Fibroblast of lung (primary cell): ENCODE data around the gene RPS26. TPM values are rescaled to one million over a fixed set of nuclear protein-coding genes. Genes with fewer than 3 reads are reported as not detected.

Experiments used
- DNase-seq, 2 donors: peaks; one replicate each; pipeline versions ENCODE4 v3.0.0 to v3.0.0-alpha.2; 2010; ENCODE audit warnings: low read depth in 2 of 2
- H2AFZ ChIP-seq: 2 replicates; pipeline ENCODE4 v1.5.1; 2012; ENCODE audit warnings: low read length, control low read depth, inconsistent platforms
- H3K27ac ChIP-seq: 2 replicates; pipeline ENCODE4 v1.5.1; 2011; ENCODE audit warnings: low read length, control low read depth; ENCODE audit not compliant: insufficient read depth
- H3K27me3 ChIP-seq: 2 replicates; pipeline ENCODE4 v1.5.1; 2011; ENCODE audit warnings: mild to moderate bottlenecking, low read length; ENCODE audit not compliant: control insufficient read depth, insufficient read depth
- H3K36me3 ChIP-seq: 2 replicates; pipeline ENCODE4 v1.5.1; 2011; ENCODE audit warnings: low read length; ENCODE audit not compliant: control insufficient read depth, insufficient read depth
- H3K4me1 ChIP-seq: 2 replicates; pipeline ENCODE4 v1.5.1; 2011; ENCODE audit warnings: low read length; ENCODE audit not compliant: control insufficient read depth, insufficient read depth; ENCODE audit errors: extremely low read depth
- H3K4me2 ChIP-seq: 2 replicates; pipeline ENCODE4 v1.5.1; 2011; ENCODE audit warnings: low read length, control low read depth; ENCODE audit not compliant: insufficient read depth; ENCODE audit errors: extremely low read depth
- H3K4me3 ChIP-seq, 4 experiments: fragments of 200-600 bp in 1 of 4; sonication (generic) in 1 of 4; replicated peaks in 1 of 4; 2 replicates each; pipeline ENCODE4 v1.5.1; 2011 to 2016; ENCODE audit warnings: low read length in 4 of 4, low read depth in 3 of 4, mild to moderate bottlenecking in 3 of 4, control low read depth in 2 of 4, inconsistent platforms in 1 of 4, mixed read lengths in 1 of 4; ENCODE audit not compliant: insufficient read depth in 1 of 4; ENCODE audit errors: control extremely low read depth in 1 of 4
- H3K79me2 ChIP-seq: 2 replicates; pipeline ENCODE4 v1.5.1; 2012; ENCODE audit warnings: mild to moderate bottlenecking, low read length, inconsistent platforms; ENCODE audit not compliant: control insufficient read depth, insufficient read depth
- H3K9ac ChIP-seq: 2 replicates; pipeline ENCODE4 v1.5.1; 2011; ENCODE audit warnings: mild to moderate bottlenecking, low read length, control low read depth; ENCODE audit not compliant: insufficient read depth
- H3K9me3 ChIP-seq: 2 replicates; pipeline ENCODE4 v1.5.1; 2012; ENCODE audit warnings: low read depth, low read length; ENCODE audit not compliant: control insufficient read depth, insufficient read depth
- H4K20me1 ChIP-seq: 2 replicates; pipeline ENCODE4 v1.5.1; 2011; ENCODE audit warnings: low read length; ENCODE audit not compliant: control insufficient read depth, insufficient read depth; ENCODE audit errors: extremely low read depth
- EZH2 ChIP-seq: IDR thresholded peaks from 2 replicates; pipeline ENCODE4 v1.5.1; 2012; ENCODE audit warnings: low read length, control low read depth, mild to moderate bottlenecking; ENCODE audit errors: missing control alignments
- polyA plus RNA-seq, 2 donors: library from polyadenylated mRNA; depleted of rRNA in 1 of 2; stranded (reverse) in 1 of 2; unstranded in 1 of 2; fragments of >200 nt; gene quantifications; 2 replicates each; pipeline ENCODE4 v1.2.1, GENCODE V29; 2011 to 2012; ENCODE audit warnings: missing spikeins in 1 of 2
- total RNA-seq: library from RNA; depleted of rRNA; stranded (reverse); fragments of >200 nt; gene quantifications from 2 replicates; pipeline ENCODE4 v1.2.1, GENCODE V29; 2014
- TF ChIP-seq, protein P1 (sequence below), 2 donors: IDR thresholded peaks in 1 of 2; conservative IDR thresholded peaks in 1 of 2; 1 replicate in 1 of 2; 2 replicates in 1 of 2; pipeline ENCODE4 v1.5.1; 2011 to 2012; ENCODE audit warnings: low read length in 2 of 2, control low read depth in 1 of 2, inconsistent platforms in 1 of 2, low read depth in 1 of 2, mild to moderate bottlenecking in 1 of 2

RPS26 gene
- total and polyA plus RNA-seq, 2 donors (not counting 1 experiment from before 2014, with no cell fraction given), result 86.2 to 739 TPM

DNA sequence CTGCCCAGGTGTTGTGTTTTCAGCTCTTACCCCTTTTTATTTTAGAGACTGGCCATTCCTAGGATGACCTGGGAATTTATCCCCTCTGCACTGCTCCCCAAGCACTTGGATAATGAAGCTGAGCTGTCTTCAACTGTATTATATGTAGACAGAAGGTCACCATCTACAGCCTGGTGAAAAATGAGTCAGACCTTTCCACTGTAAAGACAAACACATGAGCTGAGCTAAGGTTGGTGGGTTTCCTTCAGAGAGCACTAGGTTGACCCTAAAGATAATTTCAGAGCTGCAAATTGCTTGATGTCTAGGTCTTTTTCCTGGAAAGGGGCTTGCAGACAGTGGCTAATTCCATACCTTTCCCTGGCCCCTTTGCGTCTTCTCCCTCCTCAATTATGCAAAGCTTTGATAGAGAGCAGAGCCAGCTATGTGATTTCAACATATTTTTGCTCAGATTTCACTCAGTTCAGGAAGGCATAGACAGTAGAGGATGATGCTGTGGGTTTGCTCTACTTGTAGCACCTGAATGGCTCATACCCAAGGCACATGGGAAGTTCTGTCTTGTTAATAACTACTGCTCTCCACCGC lies 30.1 kb upstream of the RPS26 start:
- H3K27ac ChIP-seq, result no peak overlapping the region
- no peaks in the 10 kb centered on the region for H3K36me3 ChIP-seq
- H3K27me3 ChIP-seq, result no peaks in the 10 kb centered on the region
- no peaks in the 10 kb centered on the region for H3K9me3 ChIP-seq
- DNase-seq, result no peak
- H3K4me2 ChIP-seq, result no peak overlapping the region
- peaks cover 2% of the 10 kb centered on the region for H3K4me1 ChIP-seq
- TF ChIP-seq EZH2, result no peak
- TF ChIP-seq, protein P1, sequence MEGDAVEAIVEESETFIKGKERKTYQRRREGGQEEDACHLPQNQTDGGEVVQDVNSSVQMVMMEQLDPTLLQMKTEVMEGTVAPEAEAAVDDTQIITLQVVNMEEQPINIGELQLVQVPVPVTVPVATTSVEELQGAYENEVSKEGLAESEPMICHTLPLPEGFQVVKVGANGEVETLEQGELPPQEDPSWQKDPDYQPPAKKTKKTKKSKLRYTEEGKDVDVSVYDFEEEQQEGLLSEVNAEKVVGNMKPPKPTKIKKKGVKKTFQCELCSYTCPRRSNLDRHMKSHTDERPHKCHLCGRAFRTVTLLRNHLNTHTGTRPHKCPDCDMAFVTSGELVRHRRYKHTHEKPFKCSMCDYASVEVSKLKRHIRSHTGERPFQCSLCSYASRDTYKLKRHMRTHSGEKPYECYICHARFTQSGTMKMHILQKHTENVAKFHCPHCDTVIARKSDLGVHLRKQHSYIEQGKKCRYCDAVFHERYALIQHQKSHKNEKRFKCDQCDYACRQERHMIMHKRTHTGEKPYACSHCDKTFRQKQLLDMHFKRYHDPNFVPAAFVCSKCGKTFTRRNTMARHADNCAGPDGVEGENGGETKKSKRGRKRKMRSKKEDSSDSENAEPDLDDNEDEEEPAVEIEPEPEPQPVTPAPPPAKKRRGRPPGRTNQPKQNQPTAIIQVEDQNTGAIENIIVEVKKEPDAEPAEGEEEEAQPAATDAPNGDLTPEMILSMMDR (conservative IDR thresholded peaks at IDR 0.05 in 1 of 2, IDR thresholded peaks at IDR 0.05 in 1 of 2; ENCODE audit: low read depth in 1 of 2, low read length in 2 of 2), result no peak
- H3K79me2 ChIP-seq, result no peaks in the 10 kb centered on the region
- H3K9ac ChIP-seq, result no peak overlapping the region
- H3K4me3 ChIP-seq, result no peak overlapping the region
- H2AFZ ChIP-seq, result no peak overlapping the region
- H4K20me1 ChIP-seq, result no peaks in the 10 kb centered on the region

GRCh38 chr12:56013482-56013881 lies 28.2 kb upstream of the RPS26 start:
- H4K20me1 ChIP-seq, result no peaks in the 10 kb centered on the region
- no peaks in the 10 kb centered on the region for H3K4me1 ChIP-seq
- no peaks in the 10 kb centered on the region for H3K36me3 ChIP-seq
- H3K4me2 ChIP-seq, result no peak overlapping the region
- DNase-seq, result no peak
- H3K27ac ChIP-seq, result no peak overlapping the region
- no peaks in the 10 kb centered on the region for H3K79me2 ChIP-seq
- H3K9me3 ChIP-seq, result no peaks in the 10 kb centered on the region
- H3K4me3 ChIP-seq, result no peak overlapping the region
- TF ChIP-seq EZH2, result no peak
- no peaks in the 10 kb centered on the region for H3K27me3 ChIP-seq
- H3K9ac ChIP-seq, result no peak overlapping the region
- no peak overlapping the region for H2AFZ ChIP-seq

DNA sequence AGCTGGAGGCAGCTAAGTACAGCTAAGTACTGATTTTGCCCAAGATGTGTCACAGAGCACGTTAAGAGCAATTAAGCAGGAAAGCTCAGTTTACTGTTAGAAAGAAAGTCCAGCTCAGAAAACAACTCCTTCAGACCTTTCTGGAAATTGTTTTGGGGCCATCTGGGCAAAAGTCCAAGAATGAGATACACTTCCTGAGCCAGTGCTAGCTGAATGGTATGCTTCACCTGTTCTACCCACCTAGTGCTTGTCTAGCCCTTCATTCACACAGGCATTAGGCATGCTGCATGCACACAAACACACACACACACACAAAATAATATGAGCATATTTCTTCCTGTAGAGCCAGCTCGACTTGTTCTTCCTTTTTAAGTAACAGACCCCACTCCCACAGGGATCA lies 27.5 kb upstream of the RPS26 start:
- H3K27me3 ChIP-seq, result no peaks in the 10 kb centered on the region
- no peaks in the 10 kb centered on the region for H3K36me3 ChIP-seq
- no peaks in the 10 kb centered on the region for H3K4me1 ChIP-seq
- H3K79me2 ChIP-seq, result no peaks in the 10 kb centered on the region
- H3K9me3 ChIP-seq, result no peaks in the 10 kb centered on the region
- no peak for DNase-seq
- TF ChIP-seq, protein P1 (conservative IDR thresholded peaks at IDR 0.05 in 1 of 2, IDR thresholded peaks at IDR 0.05 in 1 of 2; ENCODE audit: low read depth in 1 of 2, low read length in 2 of 2), result no peak
- no peak for TF ChIP-seq EZH2
- no peaks in the 10 kb centered on the region for H4K20me1 ChIP-seq
- H3K4me2 ChIP-seq, result no peak overlapping the region
- no peak overlapping the region for H3K9ac ChIP-seq
- H3K4me3 ChIP-seq, result no peak overlapping the region
- H2AFZ ChIP-seq, result no peak overlapping the region
- no peak overlapping the region for H3K27ac ChIP-seq
